Fibroblast of lung (primary cell): ENCODE results near the gene HS3ST3A1. TPM values are rescaled to one million over a fixed set of nuclear protein-coding genes. Genes with fewer than 3 reads are reported as not detected.

ENCODE experiments used
- DNase-seq, 2 donors: peaks; one replicate each; pipeline versions ENCODE4 v3.0.0 to v3.0.0-alpha.2; 2010; ENCODE audit warnings: low read depth in 2 of 2
- H2AFZ ChIP-seq: 2 replicates; pipeline ENCODE4 v1.5.1; 2012; ENCODE audit warnings: low read length, control low read depth, inconsistent platforms
- H3K27ac ChIP-seq: 2 replicates; pipeline ENCODE4 v1.5.1; 2011; ENCODE audit warnings: low read length, control low read depth; ENCODE audit not compliant: insufficient read depth
- H3K27me3 ChIP-seq: 2 replicates; pipeline ENCODE4 v1.5.1; 2011; ENCODE audit warnings: mild to moderate bottlenecking, low read length; ENCODE audit not compliant: control insufficient read depth, insufficient read depth
- H3K36me3 ChIP-seq: 2 replicates; pipeline ENCODE4 v1.5.1; 2011; ENCODE audit warnings: low read length; ENCODE audit not compliant: control insufficient read depth, insufficient read depth
- H3K4me1 ChIP-seq: 2 replicates; pipeline ENCODE4 v1.5.1; 2011; ENCODE audit warnings: low read length; ENCODE audit not compliant: control insufficient read depth, insufficient read depth; ENCODE audit errors: extremely low read depth
- H3K4me2 ChIP-seq: 2 replicates; pipeline ENCODE4 v1.5.1; 2011; ENCODE audit warnings: low read length, control low read depth; ENCODE audit not compliant: insufficient read depth; ENCODE audit errors: extremely low read depth
- H3K4me3 ChIP-seq, 4 experiments: fragments of 200-600 bp in 1 of 4; sonication (generic) in 1 of 4; replicated peaks in 1 of 4; 2 replicates each; pipeline ENCODE4 v1.5.1; 2011 to 2016; ENCODE audit warnings: low read length in 4 of 4, low read depth in 3 of 4, mild to moderate bottlenecking in 3 of 4, control low read depth in 2 of 4, inconsistent platforms in 1 of 4, mixed read lengths in 1 of 4; ENCODE audit not compliant: insufficient read depth in 1 of 4; ENCODE audit errors: control extremely low read depth in 1 of 4
- H3K79me2 ChIP-seq: 2 replicates; pipeline ENCODE4 v1.5.1; 2012; ENCODE audit warnings: mild to moderate bottlenecking, low read length, inconsistent platforms; ENCODE audit not compliant: control insufficient read depth, insufficient read depth
- H3K9ac ChIP-seq: 2 replicates; pipeline ENCODE4 v1.5.1; 2011; ENCODE audit warnings: mild to moderate bottlenecking, low read length, control low read depth; ENCODE audit not compliant: insufficient read depth
- H3K9me3 ChIP-seq: 2 replicates; pipeline ENCODE4 v1.5.1; 2012; ENCODE audit warnings: low read depth, low read length; ENCODE audit not compliant: control insufficient read depth, insufficient read depth
- H4K20me1 ChIP-seq: 2 replicates; pipeline ENCODE4 v1.5.1; 2011; ENCODE audit warnings: low read length; ENCODE audit not compliant: control insufficient read depth, insufficient read depth; ENCODE audit errors: extremely low read depth
- CTCF ChIP-seq, 2 donors: IDR thresholded peaks in 1 of 2; conservative IDR thresholded peaks in 1 of 2; 1 replicate in 1 of 2; 2 replicates in 1 of 2; pipeline ENCODE4 v1.5.1; 2011 to 2012; ENCODE audit warnings: low read length in 2 of 2, control low read depth in 1 of 2, inconsistent platforms in 1 of 2, low read depth in 1 of 2, mild to moderate bottlenecking in 1 of 2
- EZH2 ChIP-seq: IDR thresholded peaks from 2 replicates; pipeline ENCODE4 v1.5.1; 2012; ENCODE audit warnings: low read length, control low read depth, mild to moderate bottlenecking; ENCODE audit errors: missing control alignments
- polyA plus RNA-seq, 2 donors: library from polyadenylated mRNA; depleted of rRNA in 1 of 2; stranded (reverse) in 1 of 2; unstranded in 1 of 2; fragments of >200 nt; gene quantifications; 2 replicates each; pipeline ENCODE4 v1.2.1, GENCODE V29; 2011 to 2012; ENCODE audit warnings: missing spikeins in 1 of 2
- total RNA-seq: library from RNA; depleted of rRNA; stranded (reverse); fragments of >200 nt; gene quantifications from 2 replicates; pipeline ENCODE4 v1.2.1, GENCODE V29; 2014

HS3ST3A1 gene
- total and polyA plus RNA-seq, 2 donors (not counting 1 experiment from before 2014, with no cell fraction given) = 2.4 to 48.7 TPM

- Histone ChIP-seq H3K4me3 (no peak overlapping the region), H3K9ac (no peak overlapping the region), H4K20me1 (no peaks in the 10 kb centered on the region), H3K36me3 (no peaks in the 10 kb centered on the region), H3K79me2 (no peaks in the 10 kb centered on the region), H3K4me2 (no peak overlapping the region), H3K27ac (no peak overlapping the region), H3K9me3 (no peaks in the 10 kb centered on the region), H3K27me3 (no peaks in the 10 kb centered on the region), H3K4me1 (no peaks in the 10 kb centered on the region), H2AFZ (no peak overlapping the region)
- no peak for DNase-seq
- TF ChIP-seq CTCF (conservative IDR thresholded peaks at IDR 0.05 in 1 of 2, IDR thresholded peaks at IDR 0.05 in 1 of 2; ENCODE audit: low read depth in 1 of 2, low read length in 2 of 2) (no peak), EZH2 (no peak)
Observed at GRCh38 chr17:13457783-13458182, 143.9 kb downstream of the HS3ST3A1 start.
